SK-N-SH treated with all-trans-retinoic acid at 6 μM for 48 hours (cell line): ENCODE results near the gene PP2D1.

Experiments used
- ATAC-seq: fragments of 200-7000 bp; cut with Tn5 transposase; 3 replicates; pipeline ENCODE4 v1.9.1; 2020; ENCODE audit warnings: mild to moderate bottlenecking, moderate library complexity
- ARNTL ChIP-seq: fragments of 450-650 bp; formaldehyde crosslinking; IDR thresholded peaks from 2 replicates; pipeline ENCODE4 v1.5.0; 2020; ENCODE audit warnings: low read depth, mild to moderate bottlenecking, moderate library complexity, borderline replicate concordance
- BACH2 ChIP-seq: fragments of 250-450 bp; sonication (Bioruptor Pico); IDR thresholded peaks from 2 replicates; pipeline ENCODE4 v1.9.0; 2021; ENCODE audit warnings: mild to moderate bottlenecking, borderline replicate concordance
- CSDC2 ChIP-seq: fragments of 250-450 bp; sonication (Bioruptor Pico); IDR thresholded peaks from 2 replicates; pipeline ENCODE4 v1.5.0; 2020; ENCODE audit warnings: mild to moderate bottlenecking, moderate library complexity
- ESRRG ChIP-seq: fragments of 250-450 bp; sonication (Bioruptor Pico); IDR thresholded peaks from 2 replicates; pipeline ENCODE4 v1.6.1; 2021; ENCODE audit warnings: mild to moderate bottlenecking
- GLIS3 ChIP-seq: fragments of 250-450 bp; sonication (Bioruptor Pico); IDR thresholded peaks from 2 replicates; pipeline ENCODE4 v1.5.0; 2020; ENCODE audit warnings: mild to moderate bottlenecking, moderate library complexity
- OSR1 ChIP-seq: fragments of 250-450 bp; sonication (Bioruptor Pico); IDR thresholded peaks from 2 replicates; pipeline ENCODE4 v1.8.0; 2022; ENCODE audit warnings: moderate library complexity, mild to moderate bottlenecking, inconsistent platforms
- PPARA ChIP-seq: fragments of 250-450 bp; sonication (Bioruptor Pico); IDR thresholded peaks from 2 replicates; pipeline ENCODE4 v1.5.0; 2020; ENCODE audit warnings: mild to moderate bottlenecking, borderline replicate concordance
- RARB ChIP-seq: fragments of 250-450 bp; sonication (Bioruptor Pico); IDR thresholded peaks from 2 replicates; pipeline ENCODE4 v1.8.0; 2021; ENCODE audit warnings: mild to moderate bottlenecking, moderate library complexity
- SNAI2 ChIP-seq: fragments of 250-450 bp; sonication (Bioruptor Pico); IDR thresholded peaks from 2 replicates; pipeline ENCODE4 v1.5.0; 2020; ENCODE audit warnings: mild to moderate bottlenecking, moderate library complexity
- TCF4 ChIP-seq: fragments of 250-450 bp; sonication (Bioruptor Pico); IDR thresholded peaks from 2 replicates; pipeline ENCODE4 v1.8.0; 2021; ENCODE audit warnings: mild to moderate bottlenecking, moderate library complexity, borderline replicate concordance
- TOX ChIP-seq: fragments of 250-450 bp; sonication (Bioruptor Pico); IDR thresholded peaks from 2 replicates; pipeline ENCODE4 v1.8.0; 2021; ENCODE audit warnings: mild to moderate bottlenecking, moderate library complexity, borderline replicate concordance
- ZC3H10 ChIP-seq: fragments of 250-450 bp; sonication (Bioruptor Pico); IDR thresholded peaks from 2 replicates; pipeline ENCODE4 v1.5.1; 2021; ENCODE audit warnings: mild to moderate bottlenecking, moderate library complexity
- ZFP3 ChIP-seq: fragments of 250-450 bp; sonication (Bioruptor Pico); IDR thresholded peaks from 2 replicates; pipeline ENCODE4 v1.5.0; 2020; ENCODE audit warnings: mild to moderate bottlenecking, moderate library complexity
- ZFP30 ChIP-seq: fragments of 450-650 bp; formaldehyde crosslinking; IDR thresholded peaks from 2 replicates; pipeline ENCODE4 v1.5.0; 2022; ENCODE audit warnings: mild to moderate bottlenecking, moderate library complexity
- ZNF565 ChIP-seq: fragments of 450-650 bp; formaldehyde crosslinking; conservative IDR thresholded peaks from 2 replicates; pipeline ENCODE4 v1.5.0; 2020; ENCODE audit warnings: low read depth, mild to moderate bottlenecking, moderate library complexity
- ZNF70 ChIP-seq: fragments of 450-650 bp; formaldehyde crosslinking; IDR thresholded peaks from 2 replicates; pipeline ENCODE4 v1.5.0; 2020; ENCODE audit warnings: mild to moderate bottlenecking, moderate library complexity
- ZNF8 ChIP-seq: fragments of 450-650 bp; formaldehyde crosslinking; IDR thresholded peaks from 2 replicates; pipeline ENCODE4 v1.5.0; 2020; ENCODE audit warnings: mild to moderate bottlenecking, moderate library complexity
- TF ChIP-seq, protein P1 (sequence below): fragments of 250-450 bp; sonication (Bioruptor Pico); IDR thresholded peaks from 2 replicates; pipeline ENCODE4 v1.5.1; 2021; ENCODE audit warnings: mild to moderate bottlenecking, moderate library complexity
- TF ChIP-seq, protein P2 (sequence below): fragments of 250-450 bp; sonication (Bioruptor Pico); IDR thresholded peaks from 2 replicates; pipeline ENCODE4 v1.5.0; 2020; ENCODE audit warnings: mild to moderate bottlenecking, moderate library complexity
- TF ChIP-seq, protein P3 (sequence below): fragments of 250-450 bp; sonication (Bioruptor Pico); IDR thresholded peaks from 2 replicates; pipeline ENCODE4 v1.5.1; 2020; ENCODE audit warnings: low read depth, mild to moderate bottlenecking, moderate library complexity
- TF ChIP-seq, protein P4 (sequence below): fragments of 250-450 bp; sonication (Bioruptor Pico); IDR thresholded peaks from 2 replicates; pipeline ENCODE4 v1.8.0; 2020; ENCODE audit warnings: mild to moderate bottlenecking, moderate library complexity, borderline replicate concordance
- TF ChIP-seq, protein P5 (sequence below): fragments of 250-450 bp; sonication (Bioruptor Pico); IDR thresholded peaks from 2 replicates; pipeline ENCODE4 v1.8.0; 2021; ENCODE audit warnings: low read depth, mild to moderate bottlenecking, moderate library complexity, borderline replicate concordance

The PP2D1 gene

DNA sequence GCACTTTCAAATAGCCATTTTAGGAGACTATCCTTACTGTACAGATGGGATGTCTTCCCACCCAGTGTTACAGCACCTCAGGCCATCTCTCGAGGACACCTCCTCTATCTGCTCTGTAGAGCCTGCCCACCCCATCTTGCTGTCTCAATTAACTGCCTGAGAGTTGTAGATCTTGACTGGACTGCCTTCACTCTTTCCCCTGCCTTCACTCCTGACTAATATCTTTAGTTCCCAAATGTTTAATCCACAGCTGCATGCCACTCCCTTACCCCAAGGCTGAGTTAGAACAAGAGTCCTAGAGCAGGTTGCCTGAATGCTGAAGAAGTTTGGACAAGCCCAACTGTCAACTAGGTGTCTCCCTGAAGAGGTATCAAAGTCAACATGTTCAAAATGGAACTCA, 1.3 kb upstream of the PP2D1 start:
- TF ChIP-seq GLIS3 = no peak
- TF ChIP-seq ZFP30 (CRISPR knock-in tag) = no peak
- no peak for TF ChIP-seq PPARA
- TF ChIP-seq TCF4 = no peak
- no peak for TF ChIP-seq ZC3H10
- TF ChIP-seq ZNF8 (CRISPR knock-in tag) = no peak
- TF ChIP-seq, protein P1, sequence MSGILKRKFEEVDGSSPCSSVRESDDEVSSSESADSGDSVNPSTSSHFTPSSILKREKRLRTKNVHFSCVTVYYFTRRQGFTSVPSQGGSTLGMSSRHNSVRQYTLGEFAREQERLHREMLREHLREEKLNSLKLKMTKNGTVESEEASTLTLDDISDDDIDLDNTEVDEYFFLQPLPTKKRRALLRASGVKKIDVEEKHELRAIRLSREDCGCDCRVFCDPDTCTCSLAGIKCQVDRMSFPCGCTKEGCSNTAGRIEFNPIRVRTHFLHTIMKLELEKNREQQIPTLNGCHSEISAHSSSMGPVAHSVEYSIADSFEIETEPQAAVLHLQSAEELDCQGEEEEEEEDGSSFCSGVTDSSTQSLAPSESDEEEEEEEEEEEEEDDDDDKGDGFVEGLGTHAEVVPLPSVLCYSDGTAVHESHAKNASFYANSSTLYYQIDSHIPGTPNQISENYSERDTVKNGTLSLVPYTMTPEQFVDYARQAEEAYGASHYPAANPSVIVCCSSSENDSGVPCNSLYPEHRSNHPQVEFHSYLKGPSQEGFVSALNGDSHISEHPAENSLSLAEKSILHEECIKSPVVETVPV (CRISPR knock-in tag) = no peak
- no peak for TF ChIP-seq RARB (CRISPR knock-in tag)
- TF ChIP-seq, protein P2, sequence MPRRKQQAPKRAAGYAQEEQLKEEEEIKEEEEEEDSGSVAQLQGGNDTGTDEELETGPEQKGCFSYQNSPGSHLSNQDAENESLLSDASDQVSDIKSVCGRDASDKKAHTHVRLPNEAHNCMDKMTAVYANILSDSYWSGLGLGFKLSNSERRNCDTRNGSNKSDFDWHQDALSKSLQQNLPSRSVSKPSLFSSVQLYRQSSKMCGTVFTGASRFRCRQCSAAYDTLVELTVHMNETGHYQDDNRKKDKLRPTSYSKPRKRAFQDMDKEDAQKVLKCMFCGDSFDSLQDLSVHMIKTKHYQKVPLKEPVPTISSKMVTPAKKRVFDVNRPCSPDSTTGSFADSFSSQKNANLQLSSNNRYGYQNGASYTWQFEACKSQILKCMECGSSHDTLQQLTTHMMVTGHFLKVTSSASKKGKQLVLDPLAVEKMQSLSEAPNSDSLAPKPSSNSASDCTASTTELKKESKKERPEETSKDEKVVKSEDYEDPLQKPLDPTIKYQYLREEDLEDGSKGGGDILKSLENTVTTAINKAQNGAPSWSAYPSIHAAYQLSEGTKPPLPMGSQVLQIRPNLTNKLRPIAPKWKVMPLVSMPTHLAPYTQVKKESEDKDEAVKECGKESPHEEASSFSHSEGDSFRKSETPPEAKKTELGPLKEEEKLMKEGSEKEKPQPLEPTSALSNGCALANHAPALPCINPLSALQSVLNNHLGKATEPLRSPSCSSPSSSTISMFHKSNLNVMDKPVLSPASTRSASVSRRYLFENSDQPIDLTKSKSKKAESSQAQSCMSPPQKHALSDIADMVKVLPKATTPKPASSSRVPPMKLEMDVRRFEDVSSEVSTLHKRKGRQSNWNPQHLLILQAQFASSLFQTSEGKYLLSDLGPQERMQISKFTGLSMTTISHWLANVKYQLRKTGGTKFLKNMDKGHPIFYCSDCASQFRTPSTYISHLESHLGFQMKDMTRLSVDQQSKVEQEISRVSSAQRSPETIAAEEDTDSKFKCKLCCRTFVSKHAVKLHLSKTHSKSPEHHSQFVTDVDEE (CRISPR knock-in tag) = no peak
- no peak for TF ChIP-seq SNAI2 (CRISPR knock-in tag)
- TF ChIP-seq TOX = no peak
- no peak for TF ChIP-seq ESRRG
- TF ChIP-seq ZNF565 = no peak
- TF ChIP-seq, protein P3, sequence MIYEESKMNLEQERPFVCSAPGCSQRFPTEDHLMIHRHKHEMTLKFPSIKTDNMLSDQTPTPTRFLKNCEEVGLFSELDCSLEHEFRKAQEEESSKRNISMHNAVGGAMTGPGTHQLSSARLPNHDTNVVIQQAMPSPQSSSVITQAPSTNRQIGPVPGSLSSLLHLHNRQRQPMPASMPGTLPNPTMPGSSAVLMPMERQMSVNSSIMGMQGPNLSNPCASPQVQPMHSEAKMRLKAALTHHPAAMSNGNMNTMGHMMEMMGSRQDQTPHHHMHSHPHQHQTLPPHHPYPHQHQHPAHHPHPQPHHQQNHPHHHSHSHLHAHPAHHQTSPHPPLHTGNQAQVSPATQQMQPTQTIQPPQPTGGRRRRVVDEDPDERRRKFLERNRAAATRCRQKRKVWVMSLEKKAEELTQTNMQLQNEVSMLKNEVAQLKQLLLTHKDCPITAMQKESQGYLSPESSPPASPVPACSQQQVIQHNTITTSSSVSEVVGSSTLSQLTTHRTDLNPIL = no peak
- TF ChIP-seq ZFP3 (CRISPR knock-in tag) = no peak
- no peak for TF ChIP-seq ARNTL (CRISPR knock-in tag)
- TF ChIP-seq, protein P4, sequence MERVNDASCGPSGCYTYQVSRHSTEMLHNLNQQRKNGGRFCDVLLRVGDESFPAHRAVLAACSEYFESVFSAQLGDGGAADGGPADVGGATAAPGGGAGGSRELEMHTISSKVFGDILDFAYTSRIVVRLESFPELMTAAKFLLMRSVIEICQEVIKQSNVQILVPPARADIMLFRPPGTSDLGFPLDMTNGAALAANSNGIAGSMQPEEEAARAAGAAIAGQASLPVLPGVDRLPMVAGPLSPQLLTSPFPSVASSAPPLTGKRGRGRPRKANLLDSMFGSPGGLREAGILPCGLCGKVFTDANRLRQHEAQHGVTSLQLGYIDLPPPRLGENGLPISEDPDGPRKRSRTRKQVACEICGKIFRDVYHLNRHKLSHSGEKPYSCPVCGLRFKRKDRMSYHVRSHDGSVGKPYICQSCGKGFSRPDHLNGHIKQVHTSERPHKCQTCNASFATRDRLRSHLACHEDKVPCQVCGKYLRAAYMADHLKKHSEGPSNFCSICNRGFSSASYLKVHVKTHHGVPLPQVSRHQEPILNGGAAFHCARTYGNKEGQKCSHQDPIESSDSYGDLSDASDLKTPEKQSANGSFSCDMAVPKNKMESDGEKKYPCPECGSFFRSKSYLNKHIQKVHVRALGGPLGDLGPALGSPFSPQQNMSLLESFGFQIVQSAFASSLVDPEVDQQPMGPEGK (CRISPR knock-in tag) = no peak
- TF ChIP-seq OSR1 = no peak
- TF ChIP-seq CSDC2 = no peak
- TF ChIP-seq ZNF70 (CRISPR knock-in tag) = no peak
- no peak for ATAC-seq

DNA sequence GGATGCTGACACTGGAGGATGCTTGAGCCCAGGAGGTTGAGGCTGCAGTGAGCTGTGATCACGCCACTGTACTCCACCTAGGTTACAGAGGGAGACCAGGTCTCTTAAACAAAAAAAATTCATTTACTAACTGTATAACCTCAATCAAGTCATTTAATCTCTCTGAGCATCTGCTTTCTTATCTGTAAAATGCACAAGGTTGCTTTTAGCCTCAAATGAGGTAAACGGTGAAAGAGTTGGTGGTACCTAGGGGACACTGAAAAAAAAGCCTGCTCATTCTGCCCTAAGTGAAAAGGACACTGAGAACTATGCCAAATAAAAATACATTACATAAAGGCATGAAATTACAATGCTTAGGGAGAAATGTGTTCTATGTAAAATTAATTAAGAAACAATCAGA, 3.4 kb downstream of the PP2D1 start:
- no peak for ATAC-seq
- TF ChIP-seq BACH2 (CRISPR knock-in tag) (no peak), ARNTL (CRISPR knock-in tag) (no peak), ZFP30 (CRISPR knock-in tag) (no peak), OSR1 (no peak), RARB (CRISPR knock-in tag) (no peak), ZC3H10 (no peak), ZNF70 (CRISPR knock-in tag) (no peak)
- TF ChIP-seq, protein P3 = no peak

DNA sequence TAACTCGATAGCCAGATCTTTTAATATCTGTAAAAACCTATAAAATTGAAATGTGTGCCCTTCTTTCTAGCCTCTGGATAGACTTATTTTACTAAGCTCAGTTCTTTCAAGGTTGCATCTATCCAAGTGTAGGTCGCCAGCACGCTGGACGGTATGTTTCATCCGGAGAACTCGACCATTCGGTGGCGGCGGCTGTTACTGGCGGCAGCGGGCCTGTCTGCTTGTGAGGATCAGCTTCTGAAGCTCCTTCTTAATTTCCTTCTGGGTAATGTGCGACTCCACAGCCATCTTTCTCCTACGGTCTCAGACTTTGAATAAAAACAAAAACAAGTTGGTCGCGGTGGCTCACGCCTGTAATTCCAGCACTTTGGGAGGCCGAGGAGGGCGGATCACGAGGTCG, 4.1 kb downstream of the PP2D1 start:
- ATAC-seq = no peak

More for the DNA sequence above, 4.1 kb downstream of the PP2D1 start:
- TF ChIP-seq ZNF565 (no peak), ZFP3 (CRISPR knock-in tag) (no peak), TCF4 (no peak), CSDC2 (no peak), ESRRG (no peak), BACH2 (CRISPR knock-in tag) (no peak), RARB (CRISPR knock-in tag) (no peak), ARNTL (CRISPR knock-in tag) (no peak), SNAI2 (CRISPR knock-in tag) (no peak), PPARA (no peak), OSR1 (no peak), ZNF70 (CRISPR knock-in tag) (no peak)
- TF ChIP-seq, protein P2 (CRISPR knock-in tag) = no peak
- TF ChIP-seq, protein P5, sequence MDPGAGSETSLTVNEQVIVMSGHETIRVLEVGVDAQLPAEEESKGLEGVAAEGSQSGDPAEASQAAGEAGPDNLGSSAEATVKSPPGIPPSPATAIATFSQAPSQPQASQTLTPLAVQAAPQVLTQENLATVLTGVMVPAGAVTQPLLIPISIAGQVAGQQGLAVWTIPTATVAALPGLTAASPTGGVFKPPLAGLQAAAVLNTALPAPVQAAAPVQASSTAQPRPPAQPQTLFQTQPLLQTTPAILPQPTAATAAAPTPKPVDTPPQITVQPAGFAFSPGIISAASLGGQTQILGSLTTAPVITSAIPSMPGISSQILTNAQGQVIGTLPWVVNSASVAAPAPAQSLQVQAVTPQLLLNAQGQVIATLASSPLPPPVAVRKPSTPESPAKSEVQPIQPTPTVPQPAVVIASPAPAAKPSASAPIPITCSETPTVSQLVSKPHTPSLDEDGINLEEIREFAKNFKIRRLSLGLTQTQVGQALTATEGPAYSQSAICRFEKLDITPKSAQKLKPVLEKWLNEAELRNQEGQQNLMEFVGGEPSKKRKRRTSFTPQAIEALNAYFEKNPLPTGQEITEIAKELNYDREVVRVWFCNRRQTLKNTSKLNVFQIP = no peak
- TF ChIP-seq, protein P4 (CRISPR knock-in tag) = no peak
